GM19035 (cell line): ENCODE results near the gene CACNA1B.

Source experiments
- ATAC-seq: cut with Tn5 transposase; IDR thresholded peaks from one replicate; pipeline ENCODE4 v1.9.1; 2021; ENCODE audit not compliant: unreplicated experiment

The CACNA1B gene

GRCh38 chr9:137978262-137978714, 100.7 kb downstream of the CACNA1B start:
- ATAC-seq, result no peak

- no peak for ATAC-seq
These were observed 104.6 kb downstream of the CACNA1B start for GRCh38 chr9:137982200-137982599.

GRCh38 chr9:137984005-137984404, 106.4 kb downstream of the CACNA1B start:
- ATAC-seq, result no peak

- ATAC-seq, result no peak
These were observed 107.1 kb downstream of the CACNA1B start for GRCh38 chr9:137984520-137985257.

GRCh38 chr9:137985637-137986071, 108.1 kb downstream of the CACNA1B start:
- no peak for ATAC-seq

GRCh38 chr9:137986268-137987099, 108.9 kb downstream of the CACNA1B start:
- no peak for ATAC-seq

GRCh38 chr9:137987244-137988030, 109.9 kb downstream of the CACNA1B start:
- no peak for ATAC-seq

GRCh38 chr9:137988051-137988450, 110.5 kb downstream of the CACNA1B start:
- ATAC-seq, result no peak

GRCh38 chr9:137988701-137989100, 111.1 kb downstream of the CACNA1B start:
- no peak for ATAC-seq

- ATAC-seq, result no peak
These were observed 111.6 kb downstream of the CACNA1B start for GRCh38 chr9:137989156-137989555.

- no peak for ATAC-seq
These were observed 112.6 kb downstream of the CACNA1B start for GRCh38 chr9:137989999-137990715.

- no peak for ATAC-seq
These were observed 126.1 kb downstream of the CACNA1B start for GRCh38 chr9:138003485-138004190.

GRCh38 chr9:138006576-138007233, 129.1 kb downstream of the CACNA1B start:
- ATAC-seq, result no peak

- no peak for ATAC-seq
These were observed 130.0 kb downstream of the CACNA1B start for GRCh38 chr9:138007566-138007917.

- ATAC-seq, result no peak
These were observed 130.6 kb downstream of the CACNA1B start for GRCh38 chr9:138007918-138008841.

- no peak for ATAC-seq
These were observed 131.6 kb downstream of the CACNA1B start for GRCh38 chr9:138009016-138009802.

GRCh38 chr9:138009803-138010690, 132.5 kb downstream of the CACNA1B start:
- ATAC-seq, result no peak
